ENCODE results near the gene LRRC34.

Gene LRRC34

GRCh38 chr3:169815590-169816150, 3.0 kb upstream of the LRRC34 start:
- TF ChIP-seq POU6F1 (CRISPR knock-in tag; IDR thresholded peaks at IDR 0.05; ENCODE audit: borderline replicate concordance, low read depth), result no peak
- TF ChIP-seq TOX (CRISPR knock-in tag; IDR thresholded peaks at IDR 0.05; ENCODE audit: borderline replicate concordance), result no peak
- no peak for TF ChIP-seq ZNF8 (CRISPR knock-in tag; IDR thresholded peaks at IDR 0.05)
- no peak for TF ChIP-seq ISL1 (CRISPR knock-in tag; IDR thresholded peaks at IDR 0.05)
- TF ChIP-seq ZNF565 (CRISPR knock-in tag; conservative IDR thresholded peaks at IDR 0.05; ENCODE audit: low read depth), result no peak
- no peak for TF ChIP-seq OSR1 (CRISPR knock-in tag; IDR thresholded peaks at IDR 0.05)
- TF ChIP-seq CSDC2 (CRISPR knock-in tag; IDR thresholded peaks at IDR 0.05), result no peak
- TF ChIP-seq ZNF70 (CRISPR knock-in tag; IDR thresholded peaks at IDR 0.05), result no peak
- TF ChIP-seq SNAI2 (CRISPR knock-in tag; IDR thresholded peaks at IDR 0.05), result no peak
- TF ChIP-seq BACH2 (CRISPR knock-in tag; IDR thresholded peaks at IDR 0.05; ENCODE audit: borderline replicate concordance), result no peak
- TF ChIP-seq CSRNP3 (CRISPR knock-in tag; IDR thresholded peaks at IDR 0.05), result no peak
- TF ChIP-seq RARB (CRISPR knock-in tag; IDR thresholded peaks at IDR 0.05), result no peak
- TF ChIP-seq ARNTL (CRISPR knock-in tag; IDR thresholded peaks at IDR 0.05; ENCODE audit: borderline replicate concordance, low read depth), result no peak
- no peak for TF ChIP-seq TSHZ2 (CRISPR knock-in tag; IDR thresholded peaks at IDR 0.05)
- no peak for TF ChIP-seq TCF4 (CRISPR knock-in tag; IDR thresholded peaks at IDR 0.05; ENCODE audit: borderline replicate concordance)
- no peak for TF ChIP-seq PATZ1 (CRISPR knock-in tag; IDR thresholded peaks at IDR 0.05; ENCODE audit: borderline replicate concordance)
- no peak for TF ChIP-seq ZFP30 (CRISPR knock-in tag; IDR thresholded peaks at IDR 0.05)
- no peak for TF ChIP-seq PPARA (CRISPR knock-in tag; IDR thresholded peaks at IDR 0.05; ENCODE audit: borderline replicate concordance)
- ATAC-seq, result no peak

- TF ChIP-seq TSHZ2 (CRISPR knock-in tag; IDR thresholded peaks at IDR 0.05) (no peak), CSRNP3 (CRISPR knock-in tag; IDR thresholded peaks at IDR 0.05) (no peak), PPARA (CRISPR knock-in tag; IDR thresholded peaks at IDR 0.05; ENCODE audit: borderline replicate concordance) (no peak), ISL1 (CRISPR knock-in tag; IDR thresholded peaks at IDR 0.05) (no peak), GLIS3 (CRISPR knock-in tag; IDR thresholded peaks at IDR 0.05) (no peak), POU6F1 (CRISPR knock-in tag; IDR thresholded peaks at IDR 0.05; ENCODE audit: borderline replicate concordance, low read depth) (no peak), ESRRG (CRISPR knock-in tag; IDR thresholded peaks at IDR 0.05) (no peak), ZFP30 (CRISPR knock-in tag; IDR thresholded peaks at IDR 0.05) (no peak), SNAI2 (CRISPR knock-in tag; IDR thresholded peaks at IDR 0.05) (no peak), BACH2 (CRISPR knock-in tag; IDR thresholded peaks at IDR 0.05; ENCODE audit: borderline replicate concordance) (no peak), CSDC2 (CRISPR knock-in tag; IDR thresholded peaks at IDR 0.05) (no peak), OSR1 (CRISPR knock-in tag; IDR thresholded peaks at IDR 0.05) (no peak), TOX (CRISPR knock-in tag; IDR thresholded peaks at IDR 0.05; ENCODE audit: borderline replicate concordance) (no peak)
- ATAC-seq, result no peak
Measured at GRCh38 chr3:169813757-169814517, 1.2 kb upstream of the LRRC34 start.

All from SK-N-SH treated with all-trans-retinoic acid at 6 μM for 48 hours (cell line).